Right renal cortex interstitium (tissue), 3 donors: ENCODE measurements around the gene HPN. TPM values are rescaled to one million over a fixed set of nuclear protein-coding genes. Genes with fewer than 3 reads are reported as not detected.
A peak's percentile ranks its signal among the peaks of the same experiment; 100 is the strongest.
"Not testable (repeated sequence)": the region's sequence is repeated elsewhere in the genome, so short reads cannot be mapped to it uniquely, and the experiment has no call there.

Experiments used
- DNase-seq, 3 donors: peaks; one replicate each; pipeline ENCODE4 v3.0.0-alpha.2; 2013; ENCODE audit warnings: low read depth in 3 of 3, low spot score in 2 of 3
- polyA plus RNA-seq, 3 donors: library from polyadenylated mRNA; unstranded; fragments of 120-200 nt; gene quantifications; one replicate each; pipeline ENCODE4 v1.2.1, GENCODE V29; 2013; ENCODE audit not compliant: insufficient read length in 3 of 3

The HPN gene
- polyA plus RNA-seq = 100 to 1,000 TPM in 1 of 3 donors, 10 to 100 TPM in 2; 78.8 to 102 (median 83.3) TPM

DNA sequence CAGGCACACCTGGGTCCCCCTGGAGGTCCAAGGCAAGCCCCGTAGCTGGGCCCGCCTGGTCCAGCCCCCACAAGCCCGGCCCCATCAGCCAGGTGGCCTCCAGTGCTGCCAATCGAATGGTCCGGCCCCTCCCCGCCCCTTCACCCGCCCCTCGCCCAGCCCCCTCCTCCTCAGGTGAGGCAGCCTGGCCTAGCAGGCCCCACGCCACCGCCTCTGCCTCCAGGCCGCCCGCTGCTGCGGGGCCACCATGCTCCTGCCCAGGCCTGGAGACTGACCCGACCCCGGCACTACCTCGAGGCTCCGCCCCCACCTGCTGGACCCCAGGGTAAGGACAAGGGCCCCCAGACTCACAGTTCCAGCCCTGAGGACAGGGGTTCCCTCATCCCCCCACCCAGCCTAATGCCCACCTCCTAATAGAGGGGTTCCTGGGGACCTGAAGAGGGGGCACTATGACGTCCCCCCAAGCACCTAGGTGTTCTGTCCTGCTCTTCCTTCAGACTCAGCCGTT is at the start of gene HPN:
Gene HPN, plus strand, starts transcription at position 174 of the 508 bp plus-strand sequence. CDS start 786 bp downstream, outside the sequence.
- DNase-seq = no peak

DNA sequence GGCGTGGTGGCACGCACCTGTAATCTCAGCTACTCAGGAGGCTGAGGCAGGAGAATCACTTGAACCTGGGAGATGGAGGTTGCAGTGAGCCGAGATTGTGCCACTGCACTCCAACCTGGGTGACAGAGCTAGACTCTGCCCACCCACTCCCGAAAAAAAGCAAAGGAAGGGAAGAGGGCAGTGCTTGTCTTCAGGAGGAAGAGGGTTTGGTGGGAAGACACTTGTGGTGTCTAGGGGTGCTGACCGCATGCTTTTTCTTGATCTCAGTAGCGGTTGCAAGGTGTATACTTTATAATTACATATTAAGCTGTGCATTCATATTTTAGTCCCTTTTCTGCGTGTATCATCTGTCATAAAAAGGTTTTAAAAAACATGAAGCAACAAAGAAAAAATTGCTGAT is 48.9 kb upstream of the HPN start:
- DNase-seq = not testable (repeated sequence)

DNA sequence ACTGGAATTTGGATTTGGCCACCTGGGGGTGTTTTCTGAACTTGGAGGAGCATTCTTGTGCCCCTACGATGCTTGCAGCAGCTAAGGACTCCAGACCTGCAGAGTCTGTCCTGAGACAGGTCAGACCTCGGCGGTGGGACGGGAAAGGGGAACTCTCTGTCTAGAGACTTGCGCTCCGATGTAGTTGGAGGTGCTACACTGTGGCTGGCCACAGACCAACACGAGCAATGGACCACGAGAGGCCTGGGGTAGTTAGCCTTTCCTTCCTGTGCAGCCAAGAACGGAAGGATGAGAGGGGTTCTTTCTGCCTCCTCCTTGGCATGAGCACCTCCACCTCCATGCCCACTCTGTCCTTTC is 47.3 kb upstream of the HPN start:
- no peak for DNase-seq

DNA sequence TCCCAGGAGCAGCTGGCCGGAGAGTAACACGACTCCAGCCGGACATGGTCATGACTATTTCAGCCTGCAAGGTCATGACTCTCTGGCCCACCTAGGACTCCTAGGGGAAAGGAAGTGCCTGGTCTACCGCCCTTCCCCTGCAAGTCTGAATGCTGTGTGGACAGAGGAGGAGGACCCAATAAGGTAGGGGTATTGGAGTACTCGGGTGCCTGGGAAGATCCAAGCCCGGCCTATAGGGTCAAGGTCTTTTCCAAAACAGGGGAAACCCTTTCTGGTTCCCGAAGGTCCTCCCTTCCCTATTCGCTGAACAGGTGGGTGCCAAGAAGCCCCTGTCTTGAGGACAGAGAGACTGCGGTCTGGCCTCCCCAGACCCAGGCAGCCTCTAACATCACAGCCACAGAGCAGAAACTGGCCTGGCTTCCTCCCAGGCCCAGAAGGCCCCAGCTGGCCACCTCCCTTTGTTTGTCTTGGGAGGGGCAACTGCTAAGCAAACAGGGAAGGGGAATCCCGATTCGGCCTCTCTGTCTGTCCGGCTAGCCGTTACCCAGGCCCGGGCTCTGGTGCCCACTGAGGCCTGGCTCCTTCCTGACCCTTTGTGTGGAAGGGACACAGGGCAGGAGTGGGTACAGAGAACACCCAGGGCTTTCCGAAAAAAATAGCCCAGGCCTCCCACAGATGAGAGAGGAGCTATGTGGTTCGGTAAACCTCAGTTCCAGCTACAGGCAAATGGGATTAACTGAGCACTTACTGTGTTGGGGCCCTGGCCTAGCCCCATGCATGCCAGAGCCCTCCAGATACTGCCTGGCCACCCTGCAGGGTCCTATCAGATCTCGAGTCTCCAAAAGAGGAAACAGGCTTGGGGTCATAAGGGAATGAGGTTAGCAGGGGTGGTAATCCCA is 46.6 kb upstream of the HPN start:
- DNase-seq = no peak

DNA sequence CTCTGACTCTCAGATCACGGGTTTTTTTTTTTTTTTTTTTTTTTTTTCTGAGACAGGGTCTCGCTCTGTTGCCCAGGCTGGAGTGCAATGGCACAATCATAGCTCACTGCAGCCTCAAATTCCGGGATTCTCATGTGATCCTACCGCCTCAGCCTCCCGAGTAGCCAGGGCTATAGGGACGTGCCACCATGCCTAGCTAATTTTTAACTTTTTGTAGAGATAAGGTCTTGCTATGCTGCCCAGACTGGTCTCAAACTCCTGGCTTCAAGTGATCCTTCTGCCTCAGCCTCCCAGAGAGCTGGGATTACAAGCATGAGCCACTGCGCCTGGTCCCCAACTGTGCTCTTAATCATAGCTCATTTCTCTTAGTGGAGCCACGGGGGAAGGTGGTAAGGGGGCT is 46.0 kb upstream of the HPN start:
- no peak for DNase-seq

DNA sequence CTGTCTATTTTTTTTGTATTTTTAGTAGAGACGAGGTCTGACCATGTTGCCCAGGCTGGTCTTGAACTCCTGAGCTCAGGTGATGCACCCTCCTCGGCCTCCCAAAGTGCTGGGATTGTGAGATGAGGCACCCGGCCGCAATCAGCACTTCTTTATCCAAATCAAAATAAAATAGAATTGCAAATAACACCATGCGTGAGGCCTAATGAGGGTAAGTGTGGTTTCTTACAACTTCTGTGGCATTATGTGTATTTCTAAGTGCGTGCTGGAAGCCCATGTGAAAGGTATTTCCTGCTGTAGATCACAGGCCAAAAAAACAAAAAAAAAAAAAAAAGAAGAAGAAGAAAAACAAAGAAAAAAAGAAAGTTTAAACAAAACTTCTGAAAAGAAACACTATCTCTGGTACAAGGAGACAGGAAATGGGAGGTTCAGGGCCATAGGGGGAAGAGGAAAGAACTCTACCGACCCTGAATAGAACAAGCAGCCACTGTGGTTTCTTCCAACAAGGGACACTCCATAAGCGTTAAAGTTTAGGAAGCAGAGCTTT is 44.4 kb upstream of the HPN start:
- DNase-seq = no peak

DNA sequence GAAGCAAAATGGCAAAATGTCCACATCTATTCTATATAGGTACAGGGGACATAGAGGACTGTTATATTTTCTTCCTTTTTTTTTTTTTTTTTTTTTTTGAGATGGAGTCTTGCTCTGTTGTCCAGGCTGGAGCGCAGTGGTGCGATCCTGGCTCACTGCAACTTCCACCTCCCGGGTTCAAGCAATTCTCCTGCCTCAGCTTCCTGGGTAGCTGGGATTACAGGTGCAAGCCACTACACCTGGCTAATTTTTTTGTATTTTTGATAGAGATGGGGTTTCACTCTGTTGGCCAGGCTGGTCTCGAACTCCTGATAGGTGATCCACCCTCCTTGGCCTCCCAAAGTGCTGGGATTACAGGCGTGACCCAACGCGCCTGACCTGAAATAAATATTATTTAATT is 43.3 kb upstream of the HPN start:
- not testable (repeated sequence) for DNase-seq

DNA sequence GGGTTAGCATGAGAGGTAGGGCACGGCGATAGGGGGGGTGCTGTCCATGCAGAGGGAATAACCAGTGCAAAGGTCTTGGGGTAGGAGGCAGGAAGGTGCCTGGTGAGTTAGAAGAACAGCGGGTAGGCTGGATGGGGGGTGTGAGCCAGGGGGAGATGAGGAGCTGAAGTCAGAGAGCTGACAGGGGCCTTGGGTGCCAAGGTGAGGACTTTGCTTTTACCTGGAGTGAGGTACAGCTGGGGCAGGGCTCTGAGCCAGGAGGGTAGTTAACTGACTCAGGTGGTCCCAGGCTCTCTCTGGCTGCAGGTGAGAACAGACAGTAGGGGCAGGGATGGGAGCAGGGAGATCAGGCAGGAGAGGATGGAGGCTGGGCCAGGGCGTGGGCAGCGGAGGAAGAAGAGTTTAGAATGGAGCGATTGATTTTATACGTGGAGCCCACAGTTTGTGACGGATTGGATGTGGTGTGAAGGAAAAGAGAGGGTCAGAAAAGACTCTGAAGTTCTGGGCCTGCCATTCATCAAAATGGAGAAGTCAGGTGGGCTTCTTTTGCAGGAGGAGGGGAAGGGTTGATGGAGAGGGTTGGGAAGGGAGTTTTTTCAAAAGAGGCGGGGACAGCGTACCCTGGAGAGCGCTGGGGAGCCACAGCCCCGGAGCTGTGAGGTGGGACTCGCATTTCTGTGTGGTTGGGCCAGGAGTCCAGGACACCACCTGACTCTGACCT is 42.6 kb upstream of the HPN start:
- no peak for DNase-seq

DNA sequence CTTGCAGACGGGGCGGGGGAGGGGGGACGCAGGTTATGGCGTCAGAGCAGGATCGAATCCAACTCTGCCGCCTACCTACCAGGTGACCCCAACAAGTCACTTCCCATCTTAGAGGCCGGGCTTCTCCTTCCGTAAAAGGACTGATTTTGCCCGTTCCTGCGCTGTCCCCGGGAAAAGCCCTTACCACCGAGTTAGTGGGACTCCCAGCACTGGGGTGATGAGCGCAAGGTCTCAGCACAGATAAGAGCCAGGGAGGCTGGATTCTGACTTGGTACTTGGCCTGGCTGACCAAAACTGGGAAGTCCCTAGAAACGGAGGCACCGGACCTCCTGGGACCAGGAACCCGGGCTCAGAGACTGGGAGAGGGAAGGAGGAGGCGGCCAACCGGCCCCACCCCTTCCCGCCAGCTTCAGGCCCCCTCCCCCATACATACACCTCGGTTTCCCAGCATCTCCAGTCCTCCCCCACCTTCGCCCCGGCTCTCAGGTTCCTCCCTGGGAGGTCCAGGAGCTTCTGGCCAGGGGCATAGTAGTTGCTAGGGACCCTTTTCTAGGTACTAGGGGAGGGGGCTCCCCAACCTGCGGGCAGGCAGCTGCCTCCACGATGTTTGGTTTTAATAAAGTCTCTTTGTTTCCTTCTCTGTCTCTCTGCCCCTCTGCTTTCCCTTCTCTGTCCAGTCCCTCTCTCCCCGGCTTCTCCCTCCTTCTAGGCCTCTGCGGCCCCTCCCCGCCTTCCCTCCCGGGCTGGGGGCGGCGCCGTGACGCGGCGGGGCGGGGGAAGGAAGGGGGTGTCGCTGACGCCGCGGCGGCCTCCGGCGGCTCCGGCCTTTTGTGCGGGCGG is 41.8 kb upstream of the HPN start, which contains the start of gene GRAMD1A:
Gene GRAMD1A, plus strand, starts transcription at position 826 of the 840 bp plus-strand sequence. CDS start 156 bp downstream, outside the sequence.
- DNase-seq = peak; percentile 78 to 84 (median 81)

DNA sequence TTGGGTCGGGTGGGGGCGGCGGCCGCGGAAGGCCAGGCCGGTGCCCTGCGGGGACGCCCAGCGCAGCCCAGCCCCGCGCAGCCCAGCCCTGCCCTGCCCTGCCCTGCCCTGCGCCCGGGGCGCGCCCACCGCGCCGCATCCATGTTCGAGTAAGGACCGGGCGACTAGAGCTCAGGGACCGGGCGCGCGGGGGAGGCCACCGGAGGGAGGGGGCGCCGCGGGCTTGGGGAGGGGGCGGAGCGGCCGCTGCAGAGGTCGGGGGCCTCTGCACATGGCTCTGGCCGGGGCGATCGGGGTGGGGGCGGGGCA is 41.2 kb upstream of the HPN start:
- no peak for DNase-seq

DNA sequence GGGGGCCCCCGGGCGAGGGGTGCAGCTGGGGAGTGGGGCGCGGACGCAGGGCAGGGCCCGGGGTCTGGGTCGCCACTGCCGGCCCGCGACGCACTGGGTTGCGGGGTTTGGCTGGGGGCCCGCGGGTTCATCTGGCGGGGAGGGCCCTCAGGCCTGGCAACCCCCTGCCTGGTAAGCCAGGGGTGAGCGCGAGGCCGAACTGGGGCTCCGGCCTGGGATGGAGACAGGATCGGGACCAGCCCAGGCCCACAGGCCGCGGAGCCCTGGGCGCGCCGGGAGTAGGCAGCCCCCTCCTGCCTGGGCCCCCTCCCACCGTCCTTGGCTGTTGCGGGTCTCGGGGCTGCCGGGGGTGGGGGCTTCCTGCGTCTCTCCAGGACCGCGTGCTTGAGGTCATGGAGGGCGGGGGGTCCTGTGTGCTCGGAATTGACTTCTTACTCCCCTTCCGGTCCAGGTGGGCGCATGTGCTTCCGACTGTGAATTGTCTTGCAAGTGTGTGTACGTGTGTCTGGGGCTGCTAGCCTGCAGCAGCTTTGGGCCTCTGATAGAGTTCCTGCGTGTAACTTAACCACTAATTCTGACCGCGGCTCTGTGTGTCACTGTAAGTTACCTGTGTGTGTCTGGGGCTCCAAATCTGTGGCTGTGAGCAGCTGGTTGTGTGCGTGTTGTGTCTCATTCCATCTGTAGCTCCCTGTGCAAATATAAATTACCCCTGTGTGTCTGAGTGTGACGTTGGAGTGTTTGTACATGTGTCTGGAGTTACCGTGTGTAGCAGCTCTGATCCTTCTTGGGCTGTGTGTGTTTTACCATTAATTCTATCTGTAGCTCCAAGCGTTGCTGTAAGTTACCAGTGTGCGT is 40.6 kb upstream of the HPN start:
- DNase-seq = no peak

DNA sequence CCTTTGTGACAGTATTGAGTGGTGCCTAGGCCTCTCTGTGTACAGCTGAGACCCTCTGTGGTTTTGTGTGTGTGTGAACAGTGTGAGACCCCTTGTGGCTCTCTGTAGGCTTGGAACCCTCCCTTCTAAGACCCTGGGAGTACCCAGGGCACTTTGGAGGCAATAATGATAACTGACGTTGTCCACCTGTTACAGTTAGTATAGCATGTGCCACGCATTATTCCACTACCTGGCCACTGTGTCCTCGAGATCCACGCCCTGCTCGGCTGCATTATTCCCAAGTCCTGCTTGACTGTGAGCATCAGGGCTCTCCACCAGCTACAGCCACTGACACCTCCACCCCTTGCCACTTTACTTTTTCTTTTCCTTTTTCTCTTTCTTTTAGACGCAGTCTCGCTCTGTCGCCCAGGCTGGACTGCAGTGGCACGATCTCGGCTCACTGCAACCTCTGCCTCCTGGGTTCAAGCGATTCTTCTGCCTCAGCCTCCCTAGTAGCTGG is 39.4 kb upstream of the HPN start:
- no peak for DNase-seq

DNA sequence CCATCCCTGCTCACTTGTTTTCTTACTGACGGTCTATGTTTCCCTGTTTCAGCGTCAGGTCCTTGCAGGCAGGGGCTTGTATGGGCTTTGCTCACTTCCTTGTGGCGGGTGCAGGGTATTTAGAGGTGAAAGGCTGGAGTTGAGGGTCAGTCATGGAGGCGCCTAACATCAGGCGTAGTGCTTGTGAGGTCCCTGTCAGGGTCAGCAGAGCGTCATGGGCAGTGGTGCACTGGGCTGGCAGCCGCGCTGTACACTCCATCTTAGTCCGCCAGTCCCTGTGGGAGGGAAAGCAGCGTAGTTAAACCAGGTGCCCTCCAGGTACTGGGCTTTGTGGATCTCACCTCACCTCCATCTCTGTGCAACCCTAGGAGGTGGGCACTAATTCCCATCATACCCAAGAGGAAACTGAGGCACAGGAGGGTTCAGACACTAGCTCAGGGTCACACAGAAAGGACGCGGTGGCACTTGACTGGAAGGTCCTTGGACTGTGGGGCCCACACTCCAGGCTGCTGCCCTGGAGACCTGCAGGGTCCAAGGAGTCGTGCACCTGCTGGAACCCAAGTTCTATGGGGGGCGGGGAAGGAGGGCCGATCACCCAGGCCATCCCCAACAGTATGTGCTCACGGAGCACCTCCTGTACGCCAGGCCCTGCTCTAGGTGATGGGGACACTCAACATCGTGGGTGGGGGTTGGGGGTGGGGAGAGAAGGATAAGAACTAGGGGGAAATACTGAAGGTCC is 36.8 kb upstream of the HPN start:
- no peak for DNase-seq

DNA sequence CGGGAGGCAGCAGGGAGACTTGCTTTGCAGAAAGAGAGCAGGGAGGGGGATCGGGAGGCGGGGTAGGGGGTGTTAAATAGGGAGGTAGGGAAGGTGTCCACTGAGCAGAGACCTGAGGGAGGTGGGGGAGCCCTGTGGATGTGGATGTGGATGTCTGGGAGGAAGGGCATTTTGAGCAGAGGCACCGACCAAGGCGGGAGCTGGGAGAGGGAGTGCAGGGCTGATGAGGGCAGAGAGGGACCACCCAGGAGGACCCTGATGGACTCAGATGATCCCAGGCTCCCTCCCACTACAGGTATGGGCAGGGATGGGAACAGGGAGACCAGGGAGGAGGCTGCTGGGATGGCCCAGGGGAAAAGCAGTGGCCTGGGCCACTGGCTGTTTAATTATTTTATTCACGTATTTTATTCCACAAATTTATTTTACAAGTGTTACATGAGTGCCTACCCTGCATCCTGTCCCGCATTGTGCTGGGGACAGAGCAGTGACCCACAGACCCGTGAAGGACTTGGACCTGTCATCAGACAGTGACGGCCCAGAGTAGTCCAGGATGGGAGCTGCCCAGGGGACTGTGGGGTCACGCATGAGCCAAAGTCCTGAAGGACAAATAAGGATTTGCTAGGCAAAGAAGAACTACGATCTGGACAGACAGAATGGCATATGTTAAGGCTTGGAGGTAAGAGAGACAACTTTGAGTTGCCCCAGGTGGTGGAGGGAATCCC is 36.1 kb upstream of the HPN start:
- DNase-seq = no peak

DNA sequence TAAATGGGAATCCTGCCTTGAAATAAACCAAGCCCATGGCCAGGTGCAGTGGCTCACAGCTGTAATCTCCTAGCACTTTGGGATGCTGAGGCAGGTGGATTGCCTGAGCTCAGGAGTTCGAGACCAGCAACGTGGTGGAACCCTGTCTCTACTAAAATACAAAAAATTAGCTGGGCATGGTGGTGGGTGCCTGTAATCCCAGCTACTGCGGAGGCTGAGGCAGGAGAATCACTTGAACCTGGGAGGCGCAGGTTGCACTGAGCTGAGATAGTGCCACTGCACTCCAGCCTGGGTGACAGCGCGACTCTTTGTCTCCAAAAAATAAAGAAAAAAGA is 35.5 kb upstream of the HPN start:
- DNase-seq = not testable (repeated sequence)

DNA sequence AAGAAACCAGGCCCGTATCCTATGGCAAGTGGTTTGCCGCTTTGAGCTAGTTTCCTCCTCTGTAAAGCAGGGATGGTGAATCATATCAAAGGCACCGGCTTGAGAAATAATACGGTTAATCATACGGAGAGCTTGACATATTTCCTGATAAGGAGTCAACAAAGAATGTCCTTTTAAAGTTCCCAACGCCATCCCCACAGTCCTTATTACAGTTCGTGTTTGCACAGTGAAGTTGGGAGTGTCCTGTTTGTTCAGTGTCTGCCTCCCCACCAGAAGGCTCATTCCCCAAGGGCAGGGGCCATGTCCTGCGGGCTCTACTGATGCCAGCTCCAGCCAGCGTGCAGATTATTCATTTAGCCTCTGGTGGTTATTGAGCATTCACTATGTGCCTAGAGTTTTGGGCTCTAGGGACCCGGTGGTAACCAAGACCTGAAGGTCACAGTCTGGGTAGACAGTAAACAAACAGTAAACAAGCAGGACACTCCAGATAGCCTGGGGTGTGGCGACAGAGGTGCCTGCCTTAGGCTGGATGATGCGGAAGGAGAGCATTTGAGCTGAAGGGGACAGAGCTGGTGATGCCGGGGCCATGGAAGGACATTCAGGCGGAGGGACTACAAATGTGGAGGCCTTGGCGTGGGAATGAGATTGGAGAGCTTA is 35.1 kb upstream of the HPN start:
- DNase-seq = no peak

DNA sequence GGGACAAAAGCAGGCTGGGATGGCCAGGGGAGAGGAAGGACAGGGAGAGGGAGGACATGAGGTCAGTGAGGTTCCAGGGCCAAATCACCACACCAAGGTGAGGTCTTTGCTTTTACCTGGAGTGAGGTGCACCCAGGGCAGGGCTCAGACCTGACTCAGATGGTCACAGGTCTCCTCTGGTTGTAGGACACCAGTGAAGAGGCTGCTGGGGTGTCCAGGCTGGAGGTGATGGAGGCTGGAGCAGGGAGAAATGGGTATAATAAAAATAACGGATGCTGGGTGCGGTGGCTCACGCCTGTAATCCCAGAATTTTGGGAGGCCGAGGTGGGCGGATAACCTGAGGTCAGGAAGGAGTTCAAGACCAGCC is 34.5 kb upstream of the HPN start:
- no peak for DNase-seq

DNA sequence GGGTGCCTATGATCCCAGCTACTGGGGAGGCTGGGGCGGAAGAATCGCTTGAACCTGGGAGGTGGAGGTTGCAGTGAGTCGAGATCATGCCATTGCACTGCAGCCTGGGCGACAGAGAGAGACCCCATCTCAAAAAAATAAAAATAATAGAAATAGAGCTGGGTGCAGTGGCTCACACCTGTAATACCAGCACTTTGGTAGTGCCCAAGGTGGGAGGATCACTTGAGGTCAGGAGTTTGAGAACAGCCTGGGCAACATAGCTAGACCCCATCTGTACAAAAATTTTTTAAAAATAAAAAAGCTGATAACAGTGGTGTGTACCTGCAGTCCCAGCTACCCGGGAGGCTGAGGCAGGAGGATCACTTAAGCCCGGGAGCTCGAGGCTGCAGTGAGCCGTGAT is 34.1 kb upstream of the HPN start:
- DNase-seq = not testable (repeated sequence)
